ENCODE results near the gene DPP10. TPM values are rescaled to one million over a fixed set of nuclear protein-coding genes. Genes with fewer than 3 reads are reported as not detected.

Gene DPP10
- total RNA-seq, 2 experiments from 2014 or later = not detected

DNA sequence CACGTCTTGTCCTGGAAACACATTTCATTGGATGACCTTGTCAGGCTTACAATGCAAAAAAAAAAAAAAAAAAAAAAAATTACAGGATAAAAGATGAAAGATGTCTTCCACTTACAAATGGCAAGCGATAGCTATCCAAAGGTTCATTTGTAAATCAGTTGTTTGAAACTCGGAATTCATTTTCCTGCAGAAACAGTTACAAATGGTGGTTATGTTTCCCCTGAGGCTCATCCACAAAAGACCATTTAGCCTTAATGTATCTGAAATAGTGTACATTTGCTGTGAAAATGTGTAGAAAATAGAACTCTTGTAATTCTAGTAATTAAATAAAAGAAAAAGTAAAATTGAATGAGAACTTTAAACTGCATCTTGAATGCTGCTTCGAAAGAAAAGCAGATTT, 25.9 kb downstream of the DPP10 start:
- Mint-ChIP-seq H3K27me3 (peaks cover 9% of the 10 kb centered on the region), H3K36me3 (ENCODE audit: low read depth) (no peaks in the 10 kb centered on the region), H3K4me3 (no peak overlapping the region), H3K9me3 (no peaks in the 10 kb centered on the region), H3K4me1 (ENCODE audit: low read depth) (no peaks in the 10 kb centered on the region), H3K27ac (no peak overlapping the region)
- TF ChIP-seq CTCF (IDR thresholded peaks at IDR 0.05) = no peak
- CTCF ChIA-PET = no interaction called here
- intact Hi-C loops (cut with micrococcal nuclease) = no loop called here
- DNase-seq = no peak
- no peak for ATAC-seq
- POLR2A ChIA-PET = no interaction called here

- no peak for TF ChIP-seq CTCF (IDR thresholded peaks at IDR 0.05)
- no peaks in the 10 kb centered on the region for H3K4me1 Mint-ChIP-seq (ENCODE audit: low read depth)
- no peaks in the 10 kb centered on the region for H3K36me3 Mint-ChIP-seq (ENCODE audit: low read depth)
- H3K27me3 Mint-ChIP-seq = peaks cover 9% of the 10 kb centered on the region
- ATAC-seq (no peak), DNase-seq (no peak)
- POLR2A ChIA-PET = no interaction called here
- intact Hi-C loops (cut with micrococcal nuclease) = no loop called here
- no peaks in the 10 kb centered on the region for H3K9me3 Mint-ChIP-seq
- H3K27ac Mint-ChIP-seq = no peak overlapping the region
- CTCF ChIA-PET = no interaction called here
- H3K4me3 Mint-ChIP-seq = no peak overlapping the region
These were observed 29.8 kb downstream of the DPP10 start for GRCh38 chr2:114472246-114472645.

DNA sequence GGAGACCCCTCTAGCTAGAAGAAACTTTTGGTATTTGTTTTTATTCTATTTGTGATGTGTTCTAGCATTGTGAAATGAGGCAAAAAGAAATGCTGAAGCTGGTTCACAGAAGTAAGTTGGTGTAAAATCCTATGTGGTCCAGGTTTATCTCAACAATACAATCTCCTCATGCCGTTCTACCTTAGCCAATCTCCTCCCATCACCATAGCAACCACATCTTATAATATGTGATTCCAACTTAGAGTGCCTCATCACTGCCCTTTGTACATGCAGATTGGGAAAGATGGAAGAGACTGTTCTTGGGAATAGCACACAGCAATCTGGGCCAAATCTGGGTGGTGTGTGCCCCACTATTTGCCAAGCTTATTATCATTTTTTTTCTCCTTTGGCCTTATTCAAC, 30.3 kb downstream of the DPP10 start:
- DNase-seq = no peak
- no peak for TF ChIP-seq CTCF (IDR thresholded peaks at IDR 0.05)
- ChIA-PET CTCF (no interaction called here), POLR2A (no interaction called here)
- Mint-ChIP-seq H3K36me3 (ENCODE audit: low read depth) (no peaks in the 10 kb centered on the region), H3K4me3 (no peak overlapping the region), H3K27ac (no peak overlapping the region), H3K27me3 (peaks cover 9% of the 10 kb centered on the region), H3K9me3 (no peaks in the 10 kb centered on the region), H3K4me1 (ENCODE audit: low read depth) (no peaks in the 10 kb centered on the region)
- intact Hi-C loops (cut with micrococcal nuclease) = no loop called here
- ATAC-seq = no peak

GRCh38 chr2:114488841-114489530, 46.5 kb downstream of the DPP10 start:
- Mint-ChIP-seq H3K27me3 (peaks cover 6% of the 10 kb centered on the region), H3K27ac (no peak overlapping the region), H3K4me1 (ENCODE audit: low read depth) (no peaks in the 10 kb centered on the region), H3K9me3 (no peaks in the 10 kb centered on the region), H3K36me3 (ENCODE audit: low read depth) (no peaks in the 10 kb centered on the region), H3K4me3 (no peak overlapping the region)
- POLR2A ChIA-PET = no interaction called here
- CTCF ChIA-PET = interaction anchor here (1.1 kb wide), 1 partner anchor 87 kb away, joined by 3 read pairs; no protein-coding TSS in a partner anchor
- DNase-seq (no peak), ATAC-seq (no peak)
- intact Hi-C loops (cut with micrococcal nuclease) = no loop called here
- no peak for TF ChIP-seq CTCF (IDR thresholded peaks at IDR 0.05)

GRCh38 chr2:114495046-114495445, 52.6 kb downstream of the DPP10 start:
- H3K4me1 Mint-ChIP-seq (ENCODE audit: low read depth) = no peaks in the 10 kb centered on the region
- ATAC-seq (no peak), DNase-seq (no peak)
- no peaks in the 10 kb centered on the region for H3K36me3 Mint-ChIP-seq (ENCODE audit: low read depth)
- no peak overlapping the region for H3K4me3 Mint-ChIP-seq
- H3K27ac Mint-ChIP-seq = no peak overlapping the region
- no peak for TF ChIP-seq CTCF (IDR thresholded peaks at IDR 0.05)
- ChIA-PET POLR2A (no interaction called here), CTCF (no interaction called here)
- peaks cover 6% of the 10 kb centered on the region for H3K27me3 Mint-ChIP-seq
- intact Hi-C loops (cut with micrococcal nuclease) = no loop called here
- no peaks in the 10 kb centered on the region for H3K9me3 Mint-ChIP-seq

Data from activated CD8-positive, alpha-beta T cell treated with anti-CD3 and anti-CD28 coated beads for 36 hours (primary cell).